Raji (cell line): ENCODE data around the gene TSPAN2.

Source experiments
- POLR2A ChIP-seq: IDR thresholded peaks from 2 replicates; pipeline ENCODE4 v1.6.1; 2011; ENCODE audit warnings: low read depth, low read length, control low read depth; ENCODE audit not compliant: insufficient read depth

Gene TSPAN2

GRCh38 chr1:115118086-115118485, 28.8 kb upstream of the TSPAN2 start:
- TF ChIP-seq POLR2A, result no peak

- no peak for TF ChIP-seq POLR2A
Measured at GRCh38 chr1:115117298-115117697, 28.0 kb upstream of the TSPAN2 start.

GRCh38 chr1:115116512-115116911, 27.2 kb upstream of the TSPAN2 start:
- no peak for TF ChIP-seq POLR2A

- TF ChIP-seq POLR2A, result no peak
Measured at GRCh38 chr1:115115521-115116161, 26.3 kb upstream of the TSPAN2 start.

GRCh38 chr1:115114308-115114707, 25.0 kb upstream of the TSPAN2 start:
- no peak for TF ChIP-seq POLR2A

GRCh38 chr1:115113766-115114165, 24.5 kb upstream of the TSPAN2 start:
- TF ChIP-seq POLR2A, result no peak

- no peak for TF ChIP-seq POLR2A
Measured at GRCh38 chr1:115112496-115113375, 23.4 kb upstream of the TSPAN2 start.

GRCh38 chr1:115107516-115108260, 18.4 kb upstream of the TSPAN2 start:
- TF ChIP-seq POLR2A, result no peak

GRCh38 chr1:115105831-115106230, 16.5 kb upstream of the TSPAN2 start:
- TF ChIP-seq POLR2A, result no peak

- TF ChIP-seq POLR2A, result no peak
Measured at GRCh38 chr1:115099693-115100050, 10.4 kb upstream of the TSPAN2 start.

GRCh38 chr1:115098979-115099692, 9.8 kb upstream of the TSPAN2 start:
- no peak for TF ChIP-seq POLR2A

GRCh38 chr1:115092175-115092574, 2.9 kb upstream of the TSPAN2 start:
- TF ChIP-seq POLR2A, result no peak

- TF ChIP-seq POLR2A, result no peak
Measured at GRCh38 chr1:115091572-115091971, 2.3 kb upstream of the TSPAN2 start.

- no peak for TF ChIP-seq POLR2A
Measured at GRCh38 chr1:115090956-115091355, 1.7 kb upstream of the TSPAN2 start.

GRCh38 chr1:115090540-115090939, 1.2 kb upstream of the TSPAN2 start:
- TF ChIP-seq POLR2A, result no peak
